Measurements from ENCODE around the gene XIRP1. TPM values are rescaled to one million over a fixed set of nuclear protein-coding genes. Genes with fewer than 3 reads are reported as not detected.

Gene XIRP1
- total RNA-seq, 1 donor from 2014 or later = 0.08 TPM

DNA sequence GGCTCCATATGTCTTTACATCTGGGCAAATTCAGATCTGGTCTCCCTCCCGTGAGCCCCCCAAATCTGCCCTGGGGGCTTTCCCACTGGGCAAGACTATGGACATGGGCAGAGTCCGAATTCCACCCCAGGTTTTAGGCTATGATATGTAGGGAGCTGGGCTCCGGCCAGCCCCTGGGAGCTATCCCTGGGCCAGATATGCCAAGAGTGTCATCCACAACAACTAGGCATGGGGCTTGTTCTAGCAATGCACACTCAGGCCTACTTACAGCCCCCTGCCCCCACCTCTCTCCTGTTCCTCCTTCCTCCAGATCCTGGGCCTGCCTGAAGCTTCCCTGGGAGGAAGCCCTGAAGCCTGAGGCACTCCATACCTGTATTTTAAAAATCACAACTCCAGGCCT lies 622 bp downstream of the XIRP1 start:
- no peak for DNase-seq (ENCODE audit: low read depth)
- no peaks in the 10 kb centered on the region for H3K36me3 ChIP-seq (ENCODE audit: control insufficient read depth, insufficient read depth, low read length)
- H3K4me3 ChIP-seq (ENCODE audit: low read depth, low read length) = no peak overlapping the region
- TF ChIP-seq, protein P1, sequence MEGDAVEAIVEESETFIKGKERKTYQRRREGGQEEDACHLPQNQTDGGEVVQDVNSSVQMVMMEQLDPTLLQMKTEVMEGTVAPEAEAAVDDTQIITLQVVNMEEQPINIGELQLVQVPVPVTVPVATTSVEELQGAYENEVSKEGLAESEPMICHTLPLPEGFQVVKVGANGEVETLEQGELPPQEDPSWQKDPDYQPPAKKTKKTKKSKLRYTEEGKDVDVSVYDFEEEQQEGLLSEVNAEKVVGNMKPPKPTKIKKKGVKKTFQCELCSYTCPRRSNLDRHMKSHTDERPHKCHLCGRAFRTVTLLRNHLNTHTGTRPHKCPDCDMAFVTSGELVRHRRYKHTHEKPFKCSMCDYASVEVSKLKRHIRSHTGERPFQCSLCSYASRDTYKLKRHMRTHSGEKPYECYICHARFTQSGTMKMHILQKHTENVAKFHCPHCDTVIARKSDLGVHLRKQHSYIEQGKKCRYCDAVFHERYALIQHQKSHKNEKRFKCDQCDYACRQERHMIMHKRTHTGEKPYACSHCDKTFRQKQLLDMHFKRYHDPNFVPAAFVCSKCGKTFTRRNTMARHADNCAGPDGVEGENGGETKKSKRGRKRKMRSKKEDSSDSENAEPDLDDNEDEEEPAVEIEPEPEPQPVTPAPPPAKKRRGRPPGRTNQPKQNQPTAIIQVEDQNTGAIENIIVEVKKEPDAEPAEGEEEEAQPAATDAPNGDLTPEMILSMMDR (IDR thresholded peaks at IDR 0.05; ENCODE audit: insufficient read depth, low read length, poor library complexity, severe bottlenecking) = no peak
- no peaks in the 10 kb centered on the region for H3K27me3 ChIP-seq (ENCODE audit: control insufficient read depth, insufficient read depth, low read length)

DNA sequence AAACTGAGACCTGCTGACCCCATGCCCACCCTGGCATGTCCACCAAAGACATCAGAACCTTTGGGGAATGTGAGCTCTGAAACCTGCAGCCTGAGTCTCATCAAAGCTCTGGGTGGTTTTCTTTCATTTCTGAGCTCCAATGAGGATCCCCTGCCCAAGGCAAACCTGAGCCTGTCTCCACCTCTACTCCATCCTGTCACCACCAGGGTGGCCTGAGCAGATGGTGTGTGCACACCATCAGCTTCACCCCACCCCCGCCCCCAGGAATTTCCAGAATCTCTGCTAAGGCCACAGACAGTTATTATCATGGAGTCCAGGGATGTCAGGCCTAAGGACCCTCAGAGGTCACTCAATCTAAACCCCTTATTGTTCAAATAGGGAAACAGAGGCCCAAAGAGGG lies 1.3 kb downstream of the XIRP1 start:
- Histone ChIP-seq H3K36me3 (ENCODE audit: control insufficient read depth, insufficient read depth, low read length) (no peaks in the 10 kb centered on the region), H3K4me3 (ENCODE audit: low read depth, low read length) (no peak overlapping the region), H3K27me3 (ENCODE audit: control insufficient read depth, insufficient read depth, low read length) (no peaks in the 10 kb centered on the region)
- no peak for DNase-seq (ENCODE audit: low read depth)
- TF ChIP-seq, protein P1 (IDR thresholded peaks at IDR 0.05; ENCODE audit: insufficient read depth, low read length, poor library complexity, severe bottlenecking) = no peak

DNA sequence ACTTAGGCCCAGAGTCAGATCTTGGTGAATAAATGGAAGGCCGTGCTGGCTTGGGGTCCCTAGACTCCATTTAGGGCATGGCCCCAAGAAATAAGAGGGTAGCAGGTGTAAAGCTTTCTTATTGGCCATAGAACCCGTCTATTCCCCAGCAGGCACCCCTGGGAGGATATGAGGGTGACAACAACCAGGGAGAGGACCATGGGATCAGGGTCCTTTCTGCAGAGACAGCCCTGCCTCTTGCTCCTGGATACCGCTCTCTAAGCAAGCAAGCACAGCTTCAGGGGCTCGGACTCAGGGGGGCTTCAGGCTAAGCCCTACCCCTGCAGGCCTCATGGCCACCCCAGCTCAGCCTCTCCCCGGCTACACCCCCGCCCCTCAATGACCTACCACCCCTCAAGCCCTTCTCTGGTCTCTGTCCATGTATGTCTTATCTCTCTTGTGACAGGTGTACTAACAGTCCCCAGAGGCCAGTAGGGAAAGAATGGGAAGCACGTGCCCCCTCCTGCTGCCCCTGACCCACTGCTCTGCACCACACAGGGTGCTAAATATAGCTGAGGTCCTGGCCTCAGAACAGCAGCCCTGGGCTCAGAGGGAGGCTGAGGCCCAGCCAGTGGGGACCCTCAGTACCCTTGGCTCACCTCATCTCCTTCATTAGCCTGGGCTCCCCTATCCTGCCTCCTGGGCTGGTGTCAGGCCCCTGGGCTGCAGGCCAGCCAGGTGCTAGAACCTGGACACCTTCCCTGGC lies 1.9 kb downstream of the XIRP1 start:
- TF ChIP-seq, protein P1 (IDR thresholded peaks at IDR 0.05; ENCODE audit: insufficient read depth, low read length, poor library complexity, severe bottlenecking) = no peak

DNA sequence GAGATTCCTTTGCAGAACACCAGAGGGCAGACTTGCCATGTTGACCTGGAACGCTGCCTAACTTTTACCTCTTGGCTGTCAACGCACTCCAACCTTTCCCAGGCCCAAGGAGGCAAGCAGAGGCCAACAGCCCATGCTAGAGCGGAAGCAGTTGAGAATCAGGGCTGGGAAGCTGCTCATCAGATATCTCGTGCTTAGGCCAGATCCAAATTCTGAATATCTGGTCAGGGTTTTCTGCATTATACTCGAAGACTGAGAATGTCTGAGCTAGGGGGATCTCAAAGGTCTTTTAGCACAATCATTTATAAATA lies 2.5 kb downstream of the XIRP1 start:
- Histone ChIP-seq H3K36me3 (ENCODE audit: control insufficient read depth, insufficient read depth, low read length) (no peaks in the 10 kb centered on the region), H3K27me3 (ENCODE audit: control insufficient read depth, insufficient read depth, low read length) (no peaks in the 10 kb centered on the region), H3K4me3 (ENCODE audit: low read depth, low read length) (no peak overlapping the region)
- TF ChIP-seq, protein P1 (IDR thresholded peaks at IDR 0.05; ENCODE audit: insufficient read depth, low read length, poor library complexity, severe bottlenecking) = peak; percentile 74
- no peak for DNase-seq (ENCODE audit: low read depth)

More for the DNA sequence above, 1.9 kb downstream of the XIRP1 start:
- Histone ChIP-seq H3K4me3 (ENCODE audit: low read depth, low read length) (no peak overlapping the region), H3K36me3 (ENCODE audit: control insufficient read depth, insufficient read depth, low read length) (no peaks in the 10 kb centered on the region), H3K27me3 (ENCODE audit: control insufficient read depth, insufficient read depth, low read length) (no peaks in the 10 kb centered on the region)
- no peak for DNase-seq (ENCODE audit: low read depth)

DNA sequence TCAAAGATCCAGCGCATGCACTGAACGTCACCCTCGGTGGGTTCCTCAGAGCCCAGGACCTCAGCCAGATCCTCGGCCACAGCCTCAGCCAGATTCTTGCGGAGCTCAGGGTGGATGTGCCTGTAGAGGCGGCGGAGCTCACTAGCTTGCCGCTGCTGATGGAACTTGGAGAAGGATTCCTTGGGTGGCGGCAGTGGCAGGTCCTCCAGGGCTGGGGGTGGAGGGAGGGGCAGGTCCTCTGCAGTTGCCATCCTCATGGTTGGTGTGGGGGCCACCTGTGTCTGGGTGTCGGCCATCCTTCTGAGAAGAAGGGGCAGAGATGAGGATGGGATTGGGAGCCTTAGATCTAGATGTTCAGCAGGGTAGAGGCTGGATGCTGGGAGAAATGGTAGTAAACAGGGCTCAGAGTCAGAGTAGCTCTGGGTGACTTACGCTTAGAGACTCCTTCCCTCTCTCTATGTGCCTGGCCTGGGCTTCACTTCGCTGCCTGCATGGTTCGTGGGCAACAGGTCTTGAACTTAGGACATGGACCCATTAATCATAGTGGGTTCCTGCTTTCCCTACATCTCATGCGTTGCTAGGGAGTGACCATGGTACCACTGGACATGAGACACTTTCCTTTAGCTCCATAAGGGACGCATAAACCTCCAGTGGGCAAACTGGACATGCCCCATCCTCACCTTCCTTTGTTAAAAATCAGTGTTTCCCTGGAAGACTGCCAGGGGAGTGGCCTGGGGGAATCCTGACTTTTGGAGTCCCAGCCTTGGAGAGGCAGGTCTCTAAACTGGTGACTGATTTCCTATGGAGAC lies 3.0 kb downstream of the XIRP1 start:
- Histone ChIP-seq H3K27me3 (ENCODE audit: control insufficient read depth, insufficient read depth, low read length) (no peaks in the 10 kb centered on the region), H3K4me3 (ENCODE audit: low read depth, low read length) (no peak overlapping the region), H3K36me3 (ENCODE audit: control insufficient read depth, insufficient read depth, low read length) (no peaks in the 10 kb centered on the region)
- DNase-seq (ENCODE audit: low read depth) = no peak
- TF ChIP-seq, protein P1 (IDR thresholded peaks at IDR 0.05; ENCODE audit: insufficient read depth, low read length, poor library complexity, severe bottlenecking) = no peak

Data from kidney epithelial cell (primary cell).